ENCODE results near the gene DNASE2B. TPM values are rescaled to one million over a fixed set of nuclear protein-coding genes. Genes with fewer than 3 reads are reported as not detected.

DNASE2B gene
- total RNA-seq, 1 donor from 2014 or later, result not detected

GRCh38 chr1:84363019-84363418, 35.3 kb upstream of the DNASE2B start:
- Mint-ChIP-seq H3K36me3 (peaks cover 3% of the 10 kb centered on the region), H3K27me3 (ENCODE audit: low read depth) (no peaks in the 10 kb centered on the region), H3K4me1 (no peaks in the 10 kb centered on the region), H3K27ac (no peak overlapping the region), H3K9me3 (peaks cover 7% of the 10 kb centered on the region), H3K4me3 (no peak overlapping the region)
- DNase-seq (ENCODE audit: low spot score in 2 of 2, unreplicated experiment in 2 of 2), result no peak
- no peak for TF ChIP-seq CTCF (IDR thresholded peaks at IDR 0.05; ENCODE audit: unreplicated experiment)

GRCh38 chr1:84363622-84364021, 34.7 kb upstream of the DNASE2B start:
- no peaks in the 10 kb centered on the region for H3K27me3 Mint-ChIP-seq (ENCODE audit: low read depth)
- H3K36me3 Mint-ChIP-seq, result peaks cover 3% of the 10 kb centered on the region
- H3K9me3 Mint-ChIP-seq, result peaks cover 7% of the 10 kb centered on the region
- H3K4me1 Mint-ChIP-seq, result no peaks in the 10 kb centered on the region
- TF ChIP-seq CTCF (IDR thresholded peaks at IDR 0.05; ENCODE audit: unreplicated experiment), result no peak
- H3K4me3 Mint-ChIP-seq, result no peak overlapping the region
- DNase-seq (ENCODE audit: low spot score in 2 of 2, unreplicated experiment in 2 of 2), result no peak
- H3K27ac Mint-ChIP-seq, result no peak overlapping the region

- H3K27ac Mint-ChIP-seq, result no peak overlapping the region
- no peak for DNase-seq (ENCODE audit: low spot score in 2 of 2, unreplicated experiment in 2 of 2)
- peaks cover 3% of the 10 kb centered on the region for H3K36me3 Mint-ChIP-seq
- no peak for TF ChIP-seq CTCF (IDR thresholded peaks at IDR 0.05; ENCODE audit: unreplicated experiment)
- no peaks in the 10 kb centered on the region for H3K27me3 Mint-ChIP-seq (ENCODE audit: low read depth)
- H3K9me3 Mint-ChIP-seq, result peaks cover 16% of the 10 kb centered on the region
- no peak overlapping the region for H3K4me3 Mint-ChIP-seq
- no peaks in the 10 kb centered on the region for H3K4me1 Mint-ChIP-seq
Measured at GRCh38 chr1:84365225-84366221, 32.8 kb upstream of the DNASE2B start.

- H3K36me3 Mint-ChIP-seq, result peaks cover 3% of the 10 kb centered on the region
- no peak overlapping the region for H3K27ac Mint-ChIP-seq
- H3K27me3 Mint-ChIP-seq (ENCODE audit: low read depth), result no peaks in the 10 kb centered on the region
- TF ChIP-seq CTCF (IDR thresholded peaks at IDR 0.05; ENCODE audit: unreplicated experiment), result no peak
- no peaks in the 10 kb centered on the region for H3K4me1 Mint-ChIP-seq
- no peak overlapping the region for H3K4me3 Mint-ChIP-seq
- no peak for DNase-seq (ENCODE audit: low spot score in 2 of 2, unreplicated experiment in 2 of 2)
- H3K9me3 Mint-ChIP-seq, result peaks cover 16% of the 10 kb centered on the region
Measured at GRCh38 chr1:84366786-84367185, 31.5 kb upstream of the DNASE2B start.

- Mint-ChIP-seq H3K4me3 (no peak overlapping the region), H3K27ac (no peak overlapping the region), H3K36me3 (peaks cover 3% of the 10 kb centered on the region), H3K9me3 (peaks cover 17% of the 10 kb centered on the region), H3K4me1 (no peaks in the 10 kb centered on the region), H3K27me3 (ENCODE audit: low read depth) (no peaks in the 10 kb centered on the region)
- TF ChIP-seq CTCF (IDR thresholded peaks at IDR 0.05; ENCODE audit: unreplicated experiment), result no peak
- no peak for DNase-seq (ENCODE audit: low spot score in 2 of 2, unreplicated experiment in 2 of 2)
Measured at GRCh38 chr1:84367219-84367618, 31.1 kb upstream of the DNASE2B start.
